GM19193 (cell line): ENCODE measurements around the gene POLE2.

ENCODE experiments used
- POLR2A ChIP-seq: IDR thresholded peaks from 4 replicates; pipeline ENCODE4 v1.6.1; 2011; ENCODE audit not compliant: insufficient read depth, insufficient read length; ENCODE audit errors: extremely low read depth

POLE2 gene, protein sequence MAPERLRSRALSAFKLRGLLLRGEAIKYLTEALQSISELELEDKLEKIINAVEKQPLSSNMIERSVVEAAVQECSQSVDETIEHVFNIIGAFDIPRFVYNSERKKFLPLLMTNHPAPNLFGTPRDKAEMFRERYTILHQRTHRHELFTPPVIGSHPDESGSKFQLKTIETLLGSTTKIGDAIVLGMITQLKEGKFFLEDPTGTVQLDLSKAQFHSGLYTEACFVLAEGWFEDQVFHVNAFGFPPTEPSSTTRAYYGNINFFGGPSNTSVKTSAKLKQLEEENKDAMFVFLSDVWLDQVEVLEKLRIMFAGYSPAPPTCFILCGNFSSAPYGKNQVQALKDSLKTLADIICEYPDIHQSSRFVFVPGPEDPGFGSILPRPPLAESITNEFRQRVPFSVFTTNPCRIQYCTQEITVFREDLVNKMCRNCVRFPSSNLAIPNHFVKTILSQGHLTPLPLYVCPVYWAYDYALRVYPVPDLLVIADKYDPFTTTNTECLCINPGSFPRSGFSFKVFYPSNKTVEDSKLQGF

DNA sequence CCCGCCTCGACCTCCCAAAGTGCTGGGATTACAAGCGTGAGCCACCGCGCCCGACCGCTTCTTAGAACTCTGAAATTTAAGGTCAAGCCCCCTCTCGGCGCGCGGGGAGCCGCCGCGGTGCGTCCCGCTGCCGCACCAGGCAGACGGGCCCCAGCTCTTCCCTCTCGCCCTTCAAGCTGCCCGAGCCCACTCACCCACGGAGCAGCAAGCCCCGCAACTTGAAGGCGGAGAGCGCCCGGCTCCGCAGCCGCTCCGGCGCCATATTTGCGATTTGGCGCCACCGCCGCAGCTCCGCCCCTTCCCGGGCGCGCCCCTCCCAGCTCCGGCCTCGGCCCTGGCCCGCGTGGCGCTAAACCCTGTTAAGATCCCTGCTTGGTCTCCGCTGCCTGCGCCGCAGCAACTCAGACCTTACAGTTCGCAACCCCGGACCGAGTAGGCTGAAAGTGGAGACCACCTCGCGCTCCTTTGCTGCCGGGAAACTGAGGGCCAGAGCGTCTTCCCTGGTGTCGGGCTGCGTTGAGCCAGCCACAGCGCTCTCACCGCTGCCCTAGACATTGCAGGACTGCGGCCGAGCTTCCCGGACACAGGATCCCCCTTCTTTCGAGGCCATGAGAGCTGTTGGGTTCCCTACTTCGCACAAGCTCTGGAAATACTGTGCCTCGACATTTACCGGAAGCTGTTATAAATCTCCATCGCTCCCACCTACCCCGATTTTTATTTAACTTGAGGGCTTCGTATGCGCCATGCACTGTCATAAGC lies at the start of gene POLE2:
Gene POLE2 (minus strand): TSS at position 273 of the 759 bp plus-strand sequence. CDS start 11 bp downstream, at position 262.
- TF ChIP-seq POLR2A = peak; percentile 80

DNA sequence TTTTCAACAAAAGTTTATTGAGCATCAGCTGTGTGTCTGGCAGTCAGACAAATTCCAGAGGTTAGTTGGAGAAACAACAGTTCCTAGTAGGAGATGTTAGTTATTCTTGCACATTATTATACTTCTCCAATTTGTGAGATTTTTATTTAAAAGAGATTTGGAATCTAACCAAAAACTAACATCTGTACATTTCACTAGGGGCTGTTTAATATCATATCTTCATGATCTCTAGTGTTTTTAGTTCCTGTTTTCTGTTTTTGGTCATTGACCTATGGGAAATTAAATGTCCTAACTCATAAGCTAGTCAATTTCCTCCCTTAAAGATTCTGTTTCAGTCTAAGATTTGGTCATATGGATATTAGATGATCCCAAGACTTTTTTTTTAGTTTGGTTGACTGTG lies 45.8 kb upstream of the POLE2 start:
- no peak for TF ChIP-seq POLR2A

DNA sequence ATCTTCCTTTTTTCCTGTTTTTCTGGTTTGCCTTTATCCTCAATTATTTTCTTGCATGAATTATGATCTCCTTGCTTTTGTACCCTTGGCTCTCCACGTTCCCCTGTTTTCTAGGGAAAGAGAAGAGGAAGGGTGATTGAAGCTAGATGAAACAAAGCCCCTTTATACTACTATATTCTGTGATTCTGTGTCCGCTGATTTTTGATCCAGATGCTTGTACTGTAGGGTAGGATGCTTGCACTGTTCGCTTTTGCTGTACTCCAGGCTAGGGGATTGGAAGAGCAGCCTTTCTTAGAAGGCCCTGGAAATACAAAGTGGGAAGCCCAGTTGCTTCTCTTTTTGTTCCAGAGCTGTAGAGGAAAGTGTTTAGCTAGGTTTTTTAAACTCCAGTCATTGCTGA lies 44.9 kb upstream of the POLE2 start:
- TF ChIP-seq POLR2A = no peak

DNA sequence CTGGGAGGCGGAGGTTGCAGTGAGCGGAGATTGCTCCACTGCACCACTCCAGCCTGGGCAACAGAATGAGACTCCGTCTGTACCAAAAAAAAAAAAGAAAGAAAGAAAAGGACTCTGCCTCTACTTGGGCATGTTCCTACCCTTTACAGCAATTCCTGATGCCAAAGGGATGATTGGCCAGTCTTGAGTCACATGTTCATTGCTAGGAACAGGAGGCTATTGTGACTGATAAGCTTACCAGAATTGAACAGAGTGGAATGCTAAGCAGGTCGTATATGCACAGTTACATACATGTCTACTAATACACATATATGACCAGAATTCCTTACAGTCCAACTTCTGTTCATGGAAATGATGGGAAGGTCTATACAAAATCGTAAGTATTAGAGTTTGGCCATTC lies 39.2 kb upstream of the POLE2 start:
- TF ChIP-seq POLR2A = no peak

DNA sequence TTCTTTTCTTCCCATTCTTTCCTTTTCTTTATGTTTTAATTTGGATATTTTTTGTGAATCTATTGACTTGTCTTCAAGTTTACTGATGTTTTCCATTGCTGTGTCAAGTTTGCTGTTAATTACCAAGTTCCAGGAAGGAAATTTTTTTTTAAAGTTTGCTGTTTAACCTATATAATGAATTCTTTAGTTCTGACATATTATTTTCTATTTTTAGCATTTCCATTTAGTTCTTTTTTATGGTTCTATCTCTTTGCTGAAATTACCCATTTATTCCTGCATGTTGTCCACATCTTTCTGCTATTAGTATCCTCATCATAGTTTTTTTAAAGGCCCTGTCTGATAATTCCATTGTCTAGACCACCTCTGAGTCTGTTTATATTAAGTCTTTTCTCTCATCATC lies 32.7 kb upstream of the POLE2 start:
- TF ChIP-seq POLR2A = no peak

DNA sequence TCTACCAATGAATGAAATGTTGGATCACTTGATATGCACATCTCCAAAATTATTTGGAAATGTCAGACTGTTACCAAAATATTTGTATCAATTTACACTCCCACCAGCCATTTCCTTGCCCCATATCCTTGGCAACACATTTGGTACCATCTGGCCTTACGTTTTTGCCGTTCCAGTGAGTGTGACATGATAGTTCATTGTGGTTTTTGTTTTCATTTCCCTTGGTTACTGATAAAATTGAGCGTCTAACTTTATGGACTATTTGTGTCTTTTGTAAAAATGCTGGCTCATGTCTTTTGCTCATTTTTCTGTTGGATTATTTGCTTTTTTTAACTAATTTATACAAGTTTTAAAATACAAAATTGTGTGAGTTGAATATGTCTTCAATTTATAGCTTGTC lies 16.0 kb upstream of the POLE2 start:
- TF ChIP-seq POLR2A = no peak

DNA sequence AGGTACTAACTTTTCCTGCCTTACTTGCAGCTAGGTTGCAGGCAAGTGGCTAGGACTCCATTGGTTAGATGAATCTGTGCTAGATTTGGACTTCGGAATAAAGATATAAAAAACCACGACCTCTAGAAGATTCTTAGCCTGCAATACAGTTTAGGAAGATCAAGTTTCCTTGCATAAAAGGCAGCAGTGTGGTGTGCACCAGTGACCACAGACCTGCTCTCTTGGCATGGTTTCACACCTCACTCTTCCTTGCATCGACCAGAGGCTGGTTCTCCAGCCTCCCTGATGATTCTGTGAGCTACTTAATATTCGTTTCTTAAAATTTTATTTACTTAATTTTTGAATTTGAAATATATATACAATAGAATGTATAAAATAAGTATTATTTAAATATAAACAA lies 14.7 kb upstream of the POLE2 start:
- TF ChIP-seq POLR2A = no peak

DNA sequence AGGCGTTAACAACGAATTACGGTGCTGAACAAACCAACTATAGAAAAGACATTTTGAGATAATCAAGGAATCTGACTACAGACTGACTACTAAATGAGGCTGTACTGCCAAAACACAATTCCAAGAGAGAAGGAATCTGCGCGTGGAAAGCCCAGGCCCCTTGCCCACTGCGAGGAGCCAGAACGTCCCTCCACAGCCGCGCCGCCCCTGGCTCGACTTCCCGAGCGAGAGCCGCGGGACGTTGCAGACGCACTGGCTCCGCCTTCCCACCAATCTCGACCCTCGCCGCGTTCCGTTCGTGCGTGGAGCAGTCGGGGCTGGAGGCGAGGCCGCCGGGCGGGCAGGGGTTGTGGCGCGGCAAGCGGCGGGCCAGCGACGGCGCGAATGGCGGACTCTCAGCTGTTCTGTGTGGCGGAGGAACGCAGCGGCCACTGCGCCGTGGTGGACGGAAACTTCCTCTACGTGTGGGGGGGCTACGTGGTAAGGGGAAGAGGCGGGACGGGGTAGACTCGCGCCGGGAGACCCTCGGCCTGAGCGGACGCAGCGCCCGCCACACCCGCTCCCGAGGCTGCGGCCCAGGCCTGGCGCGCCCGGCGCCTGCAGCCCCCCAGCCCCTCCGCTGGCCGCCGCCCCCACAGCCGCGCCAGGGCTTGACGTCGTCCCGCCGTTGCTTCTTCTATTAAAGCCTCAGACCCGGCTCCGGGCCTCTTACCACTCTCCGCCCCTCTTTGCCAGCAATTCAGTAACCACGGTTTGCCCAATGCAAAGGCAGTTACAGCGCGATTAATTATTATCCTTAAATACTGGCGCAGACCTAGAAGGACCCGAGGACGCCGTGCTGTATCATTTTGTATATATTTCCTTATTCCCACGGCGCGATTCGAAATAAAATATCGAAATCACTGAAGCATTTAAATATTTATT lies 5.1 kb upstream of the POLE2 start, which contains the start of gene KLHDC1:
Gene KLHDC1 (plus strand): TSS at position 310 of the 924 bp plus-strand sequence. CDS start 75 bp downstream, at position 385.
- peak; percentile 72 for TF ChIP-seq POLR2A

DNA sequence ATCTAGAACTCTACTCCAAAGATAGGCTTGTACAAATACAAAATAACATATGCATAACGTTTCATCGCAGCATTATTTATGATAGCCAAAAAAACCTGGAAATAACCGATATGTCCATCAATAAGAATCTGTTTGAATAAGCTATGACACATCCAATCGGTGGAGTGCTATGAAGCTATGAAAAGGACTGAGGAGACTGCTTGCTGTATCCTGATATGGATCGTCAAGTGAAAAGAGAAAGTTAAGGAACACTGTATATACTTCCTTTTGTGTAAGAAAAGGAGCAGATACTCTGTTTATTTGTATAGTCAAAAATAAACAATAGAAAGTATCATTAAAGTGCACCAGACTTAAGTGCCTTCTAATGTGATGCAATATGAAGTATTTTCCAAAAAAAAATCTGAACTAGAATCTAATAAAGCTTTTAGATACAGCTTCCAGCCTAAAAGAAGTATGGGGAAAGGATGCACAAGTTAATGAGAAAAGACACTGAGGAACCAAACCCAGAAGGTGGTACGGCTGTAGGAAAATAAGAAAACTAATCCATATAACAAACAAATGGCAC lies 4.3 kb upstream of the POLE2 start:
- TF ChIP-seq POLR2A = no peak

DNA sequence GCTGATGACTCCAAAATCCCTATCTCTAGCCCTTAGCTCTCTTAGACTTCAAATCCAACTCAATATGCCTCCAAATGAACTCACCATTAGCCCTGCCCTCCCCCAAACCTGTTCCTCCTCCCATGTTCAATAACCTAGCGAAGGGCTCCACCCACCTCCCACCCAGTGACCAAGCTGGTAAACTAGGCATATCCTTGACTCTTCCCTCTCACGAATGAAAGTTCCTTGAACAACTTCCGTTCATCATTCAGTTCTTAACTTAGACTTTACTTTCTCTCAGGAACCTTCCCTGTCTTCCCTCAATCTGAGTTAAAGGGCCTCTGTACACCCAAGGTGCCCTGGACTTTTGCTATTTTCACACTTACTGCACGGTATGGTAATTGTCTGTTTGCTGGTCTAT lies 3.0 kb upstream of the POLE2 start:
- TF ChIP-seq POLR2A = no peak

DNA sequence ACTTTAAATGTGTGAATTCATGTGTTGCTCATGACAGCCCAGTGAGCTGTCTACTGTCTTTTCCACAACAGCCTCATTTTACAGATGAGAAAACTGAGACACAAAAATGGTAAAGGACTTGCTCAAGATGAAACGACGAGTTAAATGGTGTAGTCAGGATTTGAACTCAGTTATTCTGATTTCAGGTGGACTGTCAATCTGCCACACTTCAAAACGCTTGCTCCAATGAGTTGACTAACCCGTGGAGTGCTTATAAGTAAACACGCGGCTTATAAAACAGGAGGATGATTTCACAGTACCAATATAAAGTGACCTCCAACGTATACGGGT lies 652 bp upstream of the POLE2 start:
- no peak for TF ChIP-seq POLR2A

DNA sequence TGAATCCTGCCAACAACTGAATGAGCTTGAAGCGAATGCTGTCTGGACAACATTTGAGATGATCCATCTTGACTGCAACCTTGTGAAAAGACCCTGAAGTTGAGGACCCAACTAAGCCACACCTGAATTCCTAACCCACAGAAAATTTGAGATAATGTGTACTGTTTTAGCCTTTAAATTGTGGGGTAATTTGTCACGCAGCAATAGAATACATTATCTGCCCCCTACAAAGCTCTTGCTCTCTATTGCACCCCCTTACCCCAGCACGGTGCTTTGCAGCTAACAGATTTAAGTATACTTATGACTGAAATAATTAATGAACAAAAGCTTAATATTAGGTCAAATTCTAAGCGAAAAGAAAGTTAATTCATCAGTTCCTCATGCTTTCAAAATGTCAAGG lies 1.6 kb downstream of the POLE2 start:
- no peak for TF ChIP-seq POLR2A

DNA sequence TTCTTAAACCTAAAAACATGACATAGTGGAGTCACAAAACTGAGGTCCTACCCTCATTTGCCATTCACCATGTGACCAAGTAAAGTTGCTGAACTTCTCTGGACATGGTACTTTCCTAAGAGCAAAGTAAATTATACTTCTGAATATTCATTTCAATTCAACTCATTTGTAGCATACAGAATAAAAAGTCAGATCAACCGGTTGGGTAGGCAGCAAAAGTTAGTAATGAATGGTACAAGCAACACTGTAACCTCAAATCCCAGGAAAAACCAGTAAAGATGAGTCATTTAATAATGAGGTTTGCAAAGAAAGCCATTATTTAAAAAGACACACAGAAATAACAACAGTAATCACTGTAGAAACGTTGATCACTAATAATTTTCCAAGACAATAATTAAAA lies 8.7 kb downstream of the POLE2 start:
- TF ChIP-seq POLR2A = no peak

DNA sequence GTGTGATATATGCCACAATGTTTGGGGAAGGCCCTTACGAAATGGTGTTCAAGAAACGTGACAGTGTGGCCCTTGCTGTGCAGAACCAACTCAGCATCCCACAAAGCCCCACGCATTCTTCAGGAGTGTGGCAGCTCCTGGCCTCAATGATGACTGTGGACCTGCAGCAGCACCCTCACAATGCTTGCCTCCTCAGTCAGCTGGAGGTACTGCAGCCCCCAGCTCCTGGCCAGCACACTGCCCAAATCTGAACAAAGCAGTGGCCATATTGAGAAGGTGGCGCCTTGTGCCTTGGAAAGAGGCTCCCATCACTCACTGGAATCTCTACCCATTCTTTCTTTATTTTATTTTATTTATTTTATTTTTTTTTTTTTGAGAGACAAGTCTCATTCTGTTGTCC lies 10.4 kb downstream of the POLE2 start:
- no peak for TF ChIP-seq POLR2A
